HG03159 (cell line): ENCODE measurements around the gene TBCK.
"Not testable (repeated sequence)": the region's sequence is repeated elsewhere in the genome, so short reads cannot be mapped to it uniquely, and the experiment has no call there.

ENCODE experiments used
- ATAC-seq: cut with Tn5 transposase; IDR thresholded peaks from one replicate; pipeline ENCODE4 v1.9.1; 2021; ENCODE audit warnings: mild to moderate bottlenecking, moderate library complexity; ENCODE audit not compliant: unreplicated experiment

The TBCK gene

DNA sequence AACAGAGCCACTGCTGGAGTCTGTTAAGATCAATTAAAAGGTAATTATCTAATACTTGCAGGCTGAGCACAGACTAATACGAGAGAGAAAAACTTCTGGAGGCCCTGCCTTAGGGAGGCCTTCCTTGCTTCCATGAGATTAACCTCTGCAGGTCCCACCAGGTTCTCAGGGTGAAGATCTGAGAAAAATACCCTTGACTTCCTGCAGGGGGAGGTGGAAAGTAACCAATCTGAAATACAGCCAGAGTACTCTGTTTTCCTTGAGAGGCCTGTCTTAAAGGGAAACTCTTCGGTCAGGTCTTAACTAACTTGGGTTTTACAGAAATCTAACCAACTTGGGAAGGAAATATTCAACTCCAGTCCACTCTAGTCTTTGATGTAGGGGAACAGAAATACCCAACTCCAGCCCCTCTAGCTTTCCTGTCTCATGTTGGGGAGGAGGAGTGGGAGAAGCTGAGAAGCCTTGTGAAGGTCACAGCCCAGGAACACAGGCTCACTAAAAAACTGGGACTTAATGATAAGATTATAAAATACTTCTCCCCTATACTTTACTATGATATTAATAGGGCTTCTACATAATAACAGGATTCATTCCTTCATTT lies 77.1 kb downstream of the TBCK start:
- ATAC-seq = peak; percentile 99

DNA sequence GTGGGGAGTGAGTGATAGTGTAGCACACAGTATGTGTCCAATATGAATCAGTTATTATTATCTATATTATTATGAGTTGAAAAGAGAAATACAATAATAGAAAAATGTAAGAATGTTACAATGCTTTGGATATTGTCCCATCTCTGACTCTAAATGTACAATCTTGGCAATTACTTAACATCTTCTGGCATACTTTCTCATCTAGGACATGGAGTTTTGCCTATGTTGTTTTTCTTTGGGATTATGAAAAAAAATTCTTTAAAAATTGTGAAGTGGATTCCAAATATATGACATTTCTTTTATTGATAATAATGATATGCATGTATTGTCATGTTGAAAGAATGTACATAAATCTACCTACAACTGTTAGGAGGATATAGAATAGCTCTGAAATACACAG lies 84.1 kb downstream of the TBCK start:
- ATAC-seq = no peak

- no peak for ATAC-seq
Measured at GRCh38 chr4:106222548-106222947, 93.5 kb downstream of the TBCK start.

DNA sequence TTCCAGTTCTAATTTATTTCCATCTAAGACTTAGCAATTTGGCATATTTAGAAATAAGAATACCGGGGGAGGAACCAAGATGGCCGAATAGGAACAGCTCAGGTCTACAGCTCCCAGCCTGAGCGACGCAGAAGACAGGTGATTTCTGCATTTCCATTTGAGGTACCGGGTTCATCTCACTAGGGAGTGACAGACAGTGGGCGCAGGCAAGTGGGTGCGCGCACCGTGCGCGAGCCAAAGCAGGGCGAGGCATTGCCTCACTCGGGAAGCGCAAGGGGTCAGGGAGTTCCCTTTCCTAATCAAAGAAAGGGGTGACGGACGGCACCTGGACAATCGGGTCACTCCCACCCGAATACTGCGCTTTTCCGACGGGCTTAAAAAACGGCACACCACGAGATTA lies 102.7 kb downstream of the TBCK start:
- not testable (repeated sequence) for ATAC-seq

DNA sequence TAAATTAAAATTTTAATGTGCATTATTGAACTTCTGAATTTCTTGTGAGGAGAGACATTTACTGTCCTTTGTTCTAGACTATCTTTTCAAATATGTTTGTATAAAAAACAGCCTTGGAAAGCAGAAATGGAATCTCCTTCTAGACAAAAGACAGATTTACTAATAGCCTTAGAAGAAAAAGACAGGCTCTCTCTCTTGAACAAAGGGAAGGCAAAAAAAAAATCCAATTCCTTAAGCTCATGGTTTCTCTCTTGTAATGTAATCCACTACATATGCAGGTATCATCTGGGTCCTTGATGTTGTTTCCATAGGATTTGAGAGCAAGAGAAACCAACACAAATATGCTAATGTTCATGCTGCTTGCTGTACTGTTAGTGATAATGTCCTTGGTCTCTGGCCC lies 106.0 kb downstream of the TBCK start:
- ATAC-seq = no peak

- no peak for ATAC-seq
Measured at GRCh38 chr4:106208481-106209460, 107.2 kb downstream of the TBCK start.

GRCh38 chr4:106201373-106201772 lies 114.6 kb downstream of the TBCK start:
- no peak for ATAC-seq

GRCh38 chr4:106195435-106195950 lies 120.5 kb downstream of the TBCK start:
- no peak for ATAC-seq

GRCh38 chr4:106194801-106195200 lies 121.2 kb downstream of the TBCK start:
- ATAC-seq = no peak

DNA sequence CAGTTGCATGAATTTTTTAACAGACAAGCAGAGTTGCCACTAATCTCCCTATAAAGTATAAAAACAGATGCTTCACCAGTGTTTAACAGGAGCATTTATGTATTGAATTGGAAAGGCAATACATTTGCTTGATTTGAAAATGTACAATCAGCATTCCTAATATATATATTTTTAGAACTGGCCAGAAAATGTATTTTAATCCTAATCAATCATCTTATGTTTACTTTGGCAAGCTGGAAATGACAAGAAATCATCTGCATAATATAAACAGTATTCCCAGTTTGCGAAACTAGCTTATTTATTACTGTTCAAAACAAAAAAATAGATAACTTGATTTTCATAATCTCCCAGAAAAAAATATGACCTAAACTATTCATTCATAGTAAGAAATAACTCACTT lies 123.9 kb downstream of the TBCK start:
- ATAC-seq = no peak

GRCh38 chr4:106186201-106186600 lies 129.8 kb downstream of the TBCK start:
- ATAC-seq = no peak

- ATAC-seq = no peak
Measured at GRCh38 chr4:106183551-106183950, 132.5 kb downstream of the TBCK start.

DNA sequence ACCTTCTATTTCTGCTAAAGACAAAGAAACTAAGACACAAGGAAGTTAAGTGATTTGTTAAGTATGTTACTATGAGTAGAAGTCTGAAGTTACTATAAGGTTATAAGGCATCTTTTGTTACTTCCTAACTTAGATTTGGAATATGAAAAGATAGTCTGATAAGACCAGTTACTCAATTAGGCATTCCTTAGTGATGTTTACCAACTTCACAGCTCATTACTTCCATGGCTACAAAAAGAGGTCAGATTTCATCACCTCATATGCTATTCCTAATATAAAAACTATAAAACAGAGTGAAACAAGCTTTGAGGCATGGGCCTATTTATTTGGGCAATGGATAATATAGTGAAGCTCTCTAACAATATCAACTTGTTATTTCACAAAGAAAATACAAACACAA lies 143.1 kb downstream of the TBCK start:
- ATAC-seq = no peak

GRCh38 chr4:106165351-106166010 lies 150.5 kb downstream of the TBCK start:
- ATAC-seq = no peak

GRCh38 chr4:106162278-106162677 lies 153.7 kb downstream of the TBCK start:
- ATAC-seq = no peak

- no peak for ATAC-seq
Measured at GRCh38 chr4:106160560-106160959, 155.4 kb downstream of the TBCK start.

GRCh38 chr4:106149911-106150310 lies 166.1 kb downstream of the TBCK start:
- no peak for ATAC-seq

DNA sequence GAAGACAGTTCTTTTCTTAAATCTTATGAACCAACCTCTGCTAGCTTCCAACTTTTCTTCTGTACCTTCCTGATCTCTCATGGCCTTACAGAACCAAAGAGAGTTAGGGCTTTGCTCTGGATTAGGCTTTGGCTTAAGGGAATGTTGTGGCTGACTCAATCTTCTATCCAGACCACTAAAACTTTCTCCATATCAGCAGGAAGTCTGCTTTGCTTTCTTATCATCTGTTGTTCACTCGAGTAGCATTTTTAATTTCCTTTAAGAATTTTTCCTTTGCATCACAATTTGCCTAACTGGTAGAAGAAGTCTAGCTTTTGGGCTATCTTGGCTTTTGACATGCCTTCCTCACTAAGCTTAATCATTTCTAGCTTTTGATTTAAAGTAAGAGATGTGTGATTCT lies 167.0 kb downstream of the TBCK start:
- no peak for ATAC-seq

DNA sequence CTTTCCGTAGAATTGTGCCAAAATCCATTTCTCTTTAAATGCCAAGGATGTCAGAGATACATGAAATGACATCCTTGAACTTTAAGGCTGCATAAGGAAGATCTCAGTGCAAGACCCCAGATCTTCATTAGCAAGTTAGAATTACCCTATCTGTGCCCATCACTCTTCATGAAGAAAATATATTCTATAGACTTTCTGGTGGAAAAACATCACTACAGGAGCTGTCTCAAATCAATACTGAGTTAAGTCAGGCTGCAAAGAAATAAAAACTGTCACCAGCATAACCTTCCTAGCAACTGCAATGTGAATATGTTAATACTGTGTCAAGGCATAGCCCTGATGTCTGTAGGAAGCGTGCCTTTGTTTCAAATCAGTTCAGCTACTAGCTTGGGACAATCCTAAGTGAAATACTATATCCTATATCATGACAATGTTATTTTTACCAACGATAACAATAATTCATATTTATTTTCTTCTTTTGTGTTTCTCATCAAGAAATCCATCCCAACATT lies 173.3 kb downstream of the TBCK start:
- no peak for ATAC-seq

DNA sequence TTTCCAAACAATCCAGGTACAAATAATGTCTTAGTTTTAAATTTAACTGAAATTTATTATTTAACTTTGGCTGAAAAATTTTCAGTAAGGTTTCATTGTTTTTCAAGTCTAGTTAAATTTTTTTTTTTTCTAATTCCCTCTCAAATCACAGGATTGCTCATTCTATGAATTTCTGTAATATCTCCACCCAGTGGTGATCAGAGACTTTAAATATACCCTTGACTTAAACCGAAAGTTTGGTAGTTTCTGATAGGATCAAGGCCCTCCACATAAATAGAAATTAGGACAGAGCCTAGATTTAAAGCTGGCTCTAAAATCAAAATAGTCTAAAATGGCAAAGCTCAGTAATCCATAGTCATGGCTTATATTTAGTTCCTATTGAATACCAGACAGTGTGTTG lies 175.4 kb downstream of the TBCK start:
- ATAC-seq = no peak

DNA sequence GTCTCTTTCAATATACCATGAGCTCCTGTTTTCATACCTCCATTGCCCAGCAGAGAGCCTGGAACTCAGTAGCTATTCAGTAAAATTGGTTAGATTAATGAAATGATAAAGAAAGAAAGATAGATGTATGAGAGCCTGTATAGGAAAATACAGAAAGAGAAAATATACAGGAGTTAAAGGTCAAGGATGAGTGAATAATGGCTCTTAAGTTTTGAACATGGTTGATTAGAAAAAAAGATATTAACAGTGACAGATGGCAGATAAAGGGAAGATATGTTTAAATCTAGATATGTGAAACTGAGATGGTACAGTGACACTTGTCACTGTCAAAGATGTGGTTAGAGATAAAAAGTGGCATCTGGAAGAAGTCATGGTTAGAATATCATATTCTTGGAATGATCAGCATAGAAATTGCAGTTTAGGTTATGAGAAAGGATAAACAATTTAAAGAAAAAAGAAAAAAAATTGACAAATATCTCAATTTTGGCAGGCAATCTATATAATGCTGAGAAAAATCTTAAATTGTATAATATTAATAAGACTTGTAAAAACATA lies 179.2 kb downstream of the TBCK start:
- no peak for ATAC-seq
